Measurements from ENCODE around the gene FAM53A. TPM values are rescaled to one million over a fixed set of nuclear protein-coding genes. Genes with fewer than 3 reads are reported as not detected.

The FAM53A gene
- total and polyA plus RNA-seq, 10 of the 15 experiments (the other 5 are each of a cell fraction or from before 2014, with no cell fraction given): 0.02 to 0.87 (median 0.38) TPM; not detected in 2

- Histone ChIP-seq H3K9ac (ENCODE audit: control insufficient read depth, insufficient read depth, low read length) (no peak overlapping the region), H3K27ac (ENCODE audit: control insufficient read depth, insufficient read depth) (no peak overlapping the region), H3K4me2 (ENCODE audit: control insufficient read depth, insufficient read depth) (no peak overlapping the region), H3K4me1 (ENCODE audit: control insufficient read depth, insufficient read depth, low read length) (no peaks in the 10 kb centered on the region), H3K27me3 (replicated peaks in 1 of 2; ENCODE audit: control insufficient read depth in 2 of 2, insufficient read depth in 2 of 2, low read length in 1 of 2) (no peaks in the 10 kb centered on the region), H3K36me3 (ENCODE audit: control insufficient read depth in 2 of 2, insufficient read depth in 2 of 2, low read length in 1 of 2) (no peaks in the 10 kb centered on the region), H2AFZ (ENCODE audit: control insufficient read depth, low read depth, low read length) (no peak overlapping the region), H3K4me3 (no peak overlapping the region), H3K79me2 (ENCODE audit: control insufficient read depth, insufficient read depth, low read length) (no peaks in the 10 kb centered on the region), H4K20me1 (ENCODE audit: control insufficient read depth, insufficient read depth) (no peaks in the 10 kb centered on the region), H3K9me3 (replicated peaks; ENCODE audit: control insufficient read depth, insufficient read depth, low read length) (no peaks in the 10 kb centered on the region)
- ChIA-PET RAD21 (ENCODE audit: unreplicated experiment) (no interaction called here), SMC1A (ENCODE audit: uncharacterized antibody, unreplicated experiment) (no interaction called here), CTCF (no interaction called here), POLR2A (no interaction called here)
- in situ Hi-C loops (cut with MboI): no loop called here
- BruUV-seq (replicated peaks): no TSS peak
- WGBS (ENCODE audit: insufficient coverage, insufficient replicate concordance, low lambda C conversion rate, missing lambda C conversion rate): 57% methylated on average over 43 of the region's 43 CpGs
- ATAC-seq (no peak), DNase-seq (ENCODE audit: low read depth, low spot score) (no peak), FAIRE-seq (no peak)
- TF ChIP-seq GABPA (IDR thresholded peaks at IDR 0.05; ENCODE audit: low read depth): no peak
- no peak for TF ChIP-seq SUZ12 (IDR thresholded peaks at IDR 0.05; ENCODE audit: unreplicated experiment)
- no peak for TF ChIP-seq TCF7 (IDR thresholded peaks at IDR 0.05; ENCODE audit: borderline replicate concordance)
- TF ChIP-seq YY1 (IDR thresholded peaks at IDR 0.05; ENCODE audit: low read depth, low read length): no peak
- no peak for TF ChIP-seq RAD51 (IDR thresholded peaks at IDR 0.05)
- no peak for TF ChIP-seq ZBTB11 (CRISPR knock-in tag; IDR thresholded peaks at IDR 0.05)
- intact Hi-C loops (cut with micrococcal nuclease; ENCODE audit: unreplicated experiment): no loop called here
These were observed 81.3 kb downstream of the FAM53A start for GRCh38 chr4:1602655-1603412.

Data from GM12878 (cell line).